Measurements from ENCODE around the gene TICAM2. TPM values are rescaled to one million over a fixed set of nuclear protein-coding genes. Genes with fewer than 3 reads are reported as not detected.
A peak's percentile ranks its signal among the peaks of the same experiment; 100 is the strongest.

Gene TICAM2
- total and polyA plus RNA-seq, 9 of the 15 experiments (the other 6 are each of a cell fraction or from before 2014, with no cell fraction given), result 0.15 to 1.8 (median 0.98) TPM

GRCh38 chr5:115601701-115602590 lies at the start of gene TICAM2 (continued):
- no peak for TF ChIP-seq TAF1 (IDR thresholded peaks at IDR 0.05; ENCODE audit: control insufficient read depth, extremely low read depth, insufficient read depth, low read length, severe bottlenecking)
- TF ChIP-seq ZNF384 (IDR thresholded peaks at IDR 0.05; ENCODE audit: low read depth, low read length), result peak; percentile 91

GRCh38 chr5:115649541-115649940 lies 47.3 kb upstream of the TICAM2 start:
- H3K36me3 ChIP-seq (ENCODE audit: control insufficient read depth, insufficient read depth, low read length), result no peaks in the 10 kb centered on the region
- no peak overlapping the region for H3K4me3 ChIP-seq
- no peaks in the 10 kb centered on the region for H3K9me1 ChIP-seq (ENCODE audit: control insufficient read depth, insufficient read depth, low read length)
- no peak overlapping the region for H3K4me2 ChIP-seq (ENCODE audit: insufficient read depth, low read length)
- no peak for DNase-seq (ENCODE audit: extremely low read depth in 1 of 4, low spot score in 3 of 4)
- no peak for FAIRE-seq
- no TSS peak for BruUV-seq (replicated peaks)
- no peaks in the 10 kb centered on the region for H3K79me2 ChIP-seq (ENCODE audit: control insufficient read depth, insufficient read depth, low read length)
- ChIA-PET CTCF (ENCODE audit: low intra/inter-chr PET ratio) (no interaction called here), POLR2A (no interaction called here)
- no peaks in the 10 kb centered on the region for H3K9me3 ChIP-seq (replicated peaks; ENCODE audit: control insufficient read depth, insufficient read depth, low read depth, low read length)
- peaks cover 4 to 15% of the 10 kb centered on the region in 2 experiments; a peak in 4 of 5 replicates for H3K27me3 ChIP-seq (ENCODE audit: control insufficient read depth in 2 of 2, insufficient read depth in 2 of 2, low read length in 2 of 2)
- intact Hi-C loops (cut with micrococcal nuclease) (no loop called here), in situ Hi-C loops (cut with MboI) (no loop called here)
- H3K9ac ChIP-seq (ENCODE audit: insufficient read depth in 1 of 2, low read depth in 2 of 2, low read length in 2 of 2), result no peak overlapping the region
- no peak overlapping the region for H3K27ac ChIP-seq (ENCODE audit: extremely low read depth, low read depth, low read length)
- ATAC-seq, result no peak
- H2AFZ ChIP-seq (ENCODE audit: low read depth, low read length), result no peak overlapping the region
- H4K20me1 ChIP-seq (replicated peaks; ENCODE audit: control insufficient read depth, insufficient read depth, low read length), result no peaks in the 10 kb centered on the region
- H3K4me1 ChIP-seq (replicated peaks in 1 of 2; ENCODE audit: control insufficient read depth in 2 of 2, insufficient read depth in 2 of 2, low read length in 2 of 2), result no peaks in the 10 kb centered on the region
- WGBS (ENCODE audit: insufficient coverage, low coverage, missing lambda C conversion rate), result 0% methylated on average over 1 of the region's 1 CpG
- TF ChIP-seq KDM1A (IDR thresholded peaks at IDR 0.05) (no peak), RBFOX2 (IDR thresholded peaks at IDR 0.05; ENCODE audit: low read depth, low read length) (no peak), LCOR (CRISPR knock-in tag; IDR thresholded peaks at IDR 0.05) (no peak), CEBPZ (IDR thresholded peaks at IDR 0.05; ENCODE audit: borderline replicate concordance, low read depth, low read length) (no peak), ZNF280A (IDR thresholded peaks at IDR 0.05; ENCODE audit: low read depth, partially characterized antibody) (no peak), HNRNPLL (IDR thresholded peaks at IDR 0.05; ENCODE audit: low read depth, low read length, poor library complexity, severe bottlenecking) (no peak), ZMIZ1 (IDR thresholded peaks at IDR 0.05; ENCODE audit: low read depth in 2 of 2, low read length in 2 of 2) (no peak), TSC22D4 (tag; IDR thresholded peaks at IDR 0.05) (no peak), BRD4 (IDR thresholded peaks at IDR 0.05) (no peak)
